22Rv1 (cell line): Measurements from ENCODE around the gene PSTPIP2.

Experiments used
- ZFX ChIP-seq: fragments of 450-650 bp; IDR thresholded peaks from 2 replicates; pipeline ENCODE4 v1.6.1; 2017; ENCODE audit warnings: antibody characterized with exemption, borderline replicate concordance
- TF ChIP-seq, protein P1 (sequence below): fragments of 450-650 bp; IDR thresholded peaks from 2 replicates; pipeline ENCODE4 v1.5.1; 2017; ENCODE audit warnings: mild to moderate bottlenecking

DNA sequence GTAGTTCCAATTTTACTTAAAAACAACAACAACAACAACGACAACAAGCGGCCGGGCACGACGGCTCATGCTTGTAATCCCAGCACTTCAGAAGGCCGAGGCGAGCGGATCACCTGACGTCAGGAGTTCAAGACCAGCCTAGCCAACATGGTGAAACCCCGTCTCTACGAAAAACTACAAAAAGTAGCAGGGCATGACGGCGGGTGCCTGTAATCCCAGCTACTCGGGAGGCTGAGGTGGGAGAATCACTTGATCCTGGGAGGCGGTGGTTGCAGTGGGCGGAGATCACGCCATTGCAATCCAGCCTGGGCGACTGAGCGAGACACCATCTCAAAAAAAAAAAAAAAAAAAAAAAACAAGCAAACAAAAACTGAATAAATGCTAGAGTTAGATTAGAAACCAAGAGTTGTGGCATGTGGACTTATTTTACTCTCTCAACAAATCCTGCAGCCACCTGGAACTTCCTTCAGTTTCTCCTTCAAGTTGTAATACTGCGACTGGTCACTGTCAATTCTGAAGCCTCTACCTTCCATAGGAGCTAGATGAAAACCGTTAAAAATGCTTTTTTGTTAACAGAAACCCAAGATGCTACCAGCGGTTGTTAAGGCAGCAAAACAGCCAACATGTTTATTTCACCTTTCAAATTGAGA lies 24.7 kb upstream of the PSTPIP2 start:
- TF ChIP-seq, protein P1, sequence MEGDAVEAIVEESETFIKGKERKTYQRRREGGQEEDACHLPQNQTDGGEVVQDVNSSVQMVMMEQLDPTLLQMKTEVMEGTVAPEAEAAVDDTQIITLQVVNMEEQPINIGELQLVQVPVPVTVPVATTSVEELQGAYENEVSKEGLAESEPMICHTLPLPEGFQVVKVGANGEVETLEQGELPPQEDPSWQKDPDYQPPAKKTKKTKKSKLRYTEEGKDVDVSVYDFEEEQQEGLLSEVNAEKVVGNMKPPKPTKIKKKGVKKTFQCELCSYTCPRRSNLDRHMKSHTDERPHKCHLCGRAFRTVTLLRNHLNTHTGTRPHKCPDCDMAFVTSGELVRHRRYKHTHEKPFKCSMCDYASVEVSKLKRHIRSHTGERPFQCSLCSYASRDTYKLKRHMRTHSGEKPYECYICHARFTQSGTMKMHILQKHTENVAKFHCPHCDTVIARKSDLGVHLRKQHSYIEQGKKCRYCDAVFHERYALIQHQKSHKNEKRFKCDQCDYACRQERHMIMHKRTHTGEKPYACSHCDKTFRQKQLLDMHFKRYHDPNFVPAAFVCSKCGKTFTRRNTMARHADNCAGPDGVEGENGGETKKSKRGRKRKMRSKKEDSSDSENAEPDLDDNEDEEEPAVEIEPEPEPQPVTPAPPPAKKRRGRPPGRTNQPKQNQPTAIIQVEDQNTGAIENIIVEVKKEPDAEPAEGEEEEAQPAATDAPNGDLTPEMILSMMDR: no peak
- TF ChIP-seq ZFX: no peak
